Right lobe of liver (tissue), 4 donors: ENCODE data around the gene MARK4.

Experiments
- POLR2A ChIP-seq: fragments of 450-650 bp; IDR thresholded peaks from one replicate; pipeline ENCODE4 v1.6.1; 2017; ENCODE audit warnings: antibody characterized with exemption, mild to moderate bottlenecking
- TF ChIP-seq, protein P1 (sequence below), 4 donors: fragments of 200-600 bp in 3 of 4; fragments of 450-650 bp in 1 of 4; IDR thresholded peaks; one replicate each; pipeline versions ENCODE4 v1.5.1 to v1.8.0; 2016 to 2022; ENCODE audit warnings: antibody characterized with exemption in 4 of 4, mild to moderate bottlenecking in 2 of 4
- donor health status: DM: no; HTN: no; CAD: no.
- donor health status: DM: no; HTN: no; CAD: no.
- donor health status: DM: no; HTN: yes; CAD: no.

DNA sequence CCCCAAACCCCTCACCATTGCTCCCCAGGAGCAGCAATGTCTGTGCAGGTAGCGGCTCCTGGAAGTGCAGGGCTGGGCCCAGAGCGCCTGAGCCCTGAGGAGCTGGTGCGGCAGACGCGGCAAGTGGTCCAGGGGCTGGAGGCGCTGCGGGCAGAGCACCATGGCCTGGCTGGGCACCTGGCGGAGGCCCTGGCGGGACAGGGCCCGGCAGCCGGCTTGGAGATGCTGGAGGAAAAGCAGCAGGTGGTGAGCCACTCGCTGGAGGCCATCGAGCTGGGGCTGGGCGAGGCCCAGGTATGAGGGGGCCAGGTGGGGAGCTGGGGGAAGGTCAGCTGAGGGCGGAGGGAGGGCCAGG lies 94.4 kb downstream of the MARK4 start:
- TF ChIP-seq, protein P1, sequence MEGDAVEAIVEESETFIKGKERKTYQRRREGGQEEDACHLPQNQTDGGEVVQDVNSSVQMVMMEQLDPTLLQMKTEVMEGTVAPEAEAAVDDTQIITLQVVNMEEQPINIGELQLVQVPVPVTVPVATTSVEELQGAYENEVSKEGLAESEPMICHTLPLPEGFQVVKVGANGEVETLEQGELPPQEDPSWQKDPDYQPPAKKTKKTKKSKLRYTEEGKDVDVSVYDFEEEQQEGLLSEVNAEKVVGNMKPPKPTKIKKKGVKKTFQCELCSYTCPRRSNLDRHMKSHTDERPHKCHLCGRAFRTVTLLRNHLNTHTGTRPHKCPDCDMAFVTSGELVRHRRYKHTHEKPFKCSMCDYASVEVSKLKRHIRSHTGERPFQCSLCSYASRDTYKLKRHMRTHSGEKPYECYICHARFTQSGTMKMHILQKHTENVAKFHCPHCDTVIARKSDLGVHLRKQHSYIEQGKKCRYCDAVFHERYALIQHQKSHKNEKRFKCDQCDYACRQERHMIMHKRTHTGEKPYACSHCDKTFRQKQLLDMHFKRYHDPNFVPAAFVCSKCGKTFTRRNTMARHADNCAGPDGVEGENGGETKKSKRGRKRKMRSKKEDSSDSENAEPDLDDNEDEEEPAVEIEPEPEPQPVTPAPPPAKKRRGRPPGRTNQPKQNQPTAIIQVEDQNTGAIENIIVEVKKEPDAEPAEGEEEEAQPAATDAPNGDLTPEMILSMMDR (IDR thresholded peaks at IDR 0.05): no peak
- no peak for TF ChIP-seq POLR2A
